ENCODE results near the gene POLR1D.

Gene POLR1D

DNA sequence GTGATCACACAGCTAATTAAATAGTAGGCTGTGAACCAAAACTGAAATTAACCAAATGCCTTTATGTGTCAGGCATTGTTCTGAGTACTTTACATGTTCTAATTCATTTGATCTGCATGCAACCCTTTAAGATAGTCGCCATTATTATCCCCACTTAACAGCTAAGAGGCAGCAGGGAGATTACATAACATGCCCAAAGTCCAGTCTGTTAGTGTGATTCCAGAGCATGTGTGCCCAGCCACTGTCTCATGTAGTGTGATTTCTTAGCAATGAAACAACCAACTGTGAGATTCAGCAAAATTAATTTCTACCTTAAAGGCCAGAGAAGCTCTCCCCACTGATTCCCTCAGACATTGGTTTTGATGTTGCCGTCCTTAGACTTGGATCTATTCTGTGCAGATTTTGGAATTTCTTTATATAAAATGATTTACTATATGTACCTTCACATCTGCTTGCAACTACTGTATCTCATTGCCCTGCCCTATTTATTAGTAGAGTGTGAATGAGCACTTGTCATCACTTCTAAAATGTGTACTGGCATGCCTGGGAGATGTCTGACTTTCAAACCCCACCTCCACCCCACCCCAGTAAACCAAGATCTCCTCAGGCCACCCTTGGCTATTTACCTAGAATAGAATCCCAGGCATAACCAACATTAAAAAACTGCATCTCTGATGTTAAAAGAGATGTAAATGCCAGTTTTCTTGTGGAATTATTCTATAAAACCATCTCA lies 41.2 kb downstream of the POLR1D start:
- no peak for DNase-seq (ENCODE audit: low read depth)
- TF ChIP-seq, protein P1, sequence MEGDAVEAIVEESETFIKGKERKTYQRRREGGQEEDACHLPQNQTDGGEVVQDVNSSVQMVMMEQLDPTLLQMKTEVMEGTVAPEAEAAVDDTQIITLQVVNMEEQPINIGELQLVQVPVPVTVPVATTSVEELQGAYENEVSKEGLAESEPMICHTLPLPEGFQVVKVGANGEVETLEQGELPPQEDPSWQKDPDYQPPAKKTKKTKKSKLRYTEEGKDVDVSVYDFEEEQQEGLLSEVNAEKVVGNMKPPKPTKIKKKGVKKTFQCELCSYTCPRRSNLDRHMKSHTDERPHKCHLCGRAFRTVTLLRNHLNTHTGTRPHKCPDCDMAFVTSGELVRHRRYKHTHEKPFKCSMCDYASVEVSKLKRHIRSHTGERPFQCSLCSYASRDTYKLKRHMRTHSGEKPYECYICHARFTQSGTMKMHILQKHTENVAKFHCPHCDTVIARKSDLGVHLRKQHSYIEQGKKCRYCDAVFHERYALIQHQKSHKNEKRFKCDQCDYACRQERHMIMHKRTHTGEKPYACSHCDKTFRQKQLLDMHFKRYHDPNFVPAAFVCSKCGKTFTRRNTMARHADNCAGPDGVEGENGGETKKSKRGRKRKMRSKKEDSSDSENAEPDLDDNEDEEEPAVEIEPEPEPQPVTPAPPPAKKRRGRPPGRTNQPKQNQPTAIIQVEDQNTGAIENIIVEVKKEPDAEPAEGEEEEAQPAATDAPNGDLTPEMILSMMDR (IDR thresholded peaks at IDR 0.05; ENCODE audit: control insufficient read depth, insufficient read depth, low read depth, low read length, missing control alignments) = no peak
- no peak overlapping the region for H3K4me3 ChIP-seq (ENCODE audit: control insufficient read depth, low read depth, low read length)

DNA sequence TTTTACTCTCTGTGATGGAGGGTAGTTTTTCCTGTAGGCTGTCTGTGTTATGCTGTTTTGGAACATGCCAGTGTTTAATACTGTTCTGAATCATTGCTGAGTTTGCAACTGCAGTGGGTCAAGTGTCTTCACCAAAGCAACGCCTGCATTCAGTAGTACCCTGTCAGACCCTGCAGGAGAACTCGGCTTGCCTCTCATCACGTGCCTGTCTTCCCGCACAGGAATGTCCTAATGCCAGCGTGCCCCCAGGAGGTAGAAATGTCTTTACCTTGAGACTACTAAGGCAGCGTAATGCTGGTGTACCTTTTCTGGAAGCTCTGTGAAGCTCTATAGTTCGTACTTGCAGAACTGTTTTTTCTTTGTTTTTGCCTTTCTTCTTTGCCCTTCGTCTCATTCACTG lies 42.3 kb downstream of the POLR1D start:
- TF ChIP-seq, protein P1 (IDR thresholded peaks at IDR 0.05; ENCODE audit: control insufficient read depth, insufficient read depth, low read depth, low read length, missing control alignments) = no peak
- DNase-seq (ENCODE audit: low read depth) = no peak
- no peak overlapping the region for H3K4me3 ChIP-seq (ENCODE audit: control insufficient read depth, low read depth, low read length)

DNA sequence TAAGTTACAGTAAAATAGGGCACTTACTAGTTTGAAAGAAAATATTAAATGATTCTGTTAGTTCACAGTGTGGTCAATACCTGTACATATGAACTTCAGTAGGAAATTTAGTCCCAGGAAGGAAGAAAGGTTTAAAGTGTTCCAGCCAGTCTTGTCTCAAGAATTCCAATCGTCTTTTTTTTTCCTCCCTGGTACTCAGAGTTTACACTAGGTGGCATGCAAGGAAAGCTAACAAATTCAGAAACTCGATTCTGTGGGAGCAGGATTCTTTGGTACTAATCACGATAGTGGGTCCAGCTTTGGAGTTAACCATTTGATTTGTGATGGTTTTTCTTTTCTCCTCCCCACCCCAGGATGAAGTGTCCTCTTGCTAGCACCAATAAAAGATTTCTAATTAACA lies 43.6 kb downstream of the POLR1D start:
- TF ChIP-seq, protein P1 (IDR thresholded peaks at IDR 0.05; ENCODE audit: control insufficient read depth, insufficient read depth, low read depth, low read length, missing control alignments) = no peak
- H3K4me3 ChIP-seq (ENCODE audit: control insufficient read depth, low read depth, low read length) = no peak overlapping the region
- no peak for DNase-seq (ENCODE audit: low read depth)

DNA sequence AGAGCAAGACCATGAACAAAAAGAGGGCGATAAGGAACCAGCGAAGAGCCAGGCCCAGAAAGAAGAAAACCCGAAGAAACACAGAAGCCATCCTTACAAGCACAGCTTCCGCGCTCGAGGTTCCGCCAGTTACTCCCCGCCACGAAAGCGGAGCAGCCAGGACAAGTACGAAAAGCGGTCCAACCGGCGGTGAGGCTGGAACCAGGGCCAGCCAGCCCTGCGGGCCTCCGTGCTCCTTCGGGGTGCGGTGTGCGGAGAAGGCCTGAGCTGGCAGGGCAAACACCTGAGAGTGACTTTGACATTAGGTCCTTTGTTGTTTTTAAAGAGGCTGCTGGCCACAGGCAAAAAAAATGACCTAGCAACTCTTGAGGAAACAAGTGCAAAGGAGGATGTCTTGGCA lies 44.1 kb downstream of the POLR1D start:
- H3K4me3 ChIP-seq (ENCODE audit: control insufficient read depth, low read depth, low read length) = no peak overlapping the region
- TF ChIP-seq, protein P1 (IDR thresholded peaks at IDR 0.05; ENCODE audit: control insufficient read depth, insufficient read depth, low read depth, low read length, missing control alignments) = no peak
- DNase-seq (ENCODE audit: low read depth) = no peak

DNA sequence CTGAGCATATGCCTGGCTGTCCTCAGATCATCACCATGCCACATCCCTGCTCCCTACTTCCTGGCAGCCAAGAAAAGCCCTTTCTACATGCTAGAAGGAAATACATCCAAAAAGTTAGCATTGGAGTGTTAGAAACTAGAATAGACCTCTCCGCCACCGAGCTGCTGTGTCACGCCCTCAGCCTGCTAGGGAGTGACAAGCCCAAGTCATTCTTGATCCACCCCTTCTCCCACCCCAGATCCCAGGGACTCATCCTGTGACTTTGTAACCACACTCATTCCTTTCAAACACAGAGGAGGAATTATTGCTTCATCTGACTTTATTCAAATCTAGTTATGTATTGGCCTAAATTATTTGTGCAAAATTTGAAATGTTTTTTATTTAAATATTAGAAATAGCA lies 45.3 kb downstream of the POLR1D start:
- no peak overlapping the region for H3K4me3 ChIP-seq (ENCODE audit: control insufficient read depth, low read depth, low read length)
- TF ChIP-seq, protein P1 (IDR thresholded peaks at IDR 0.05; ENCODE audit: control insufficient read depth, insufficient read depth, low read depth, low read length, missing control alignments) = no peak
- no peak for DNase-seq (ENCODE audit: low read depth)

DNA sequence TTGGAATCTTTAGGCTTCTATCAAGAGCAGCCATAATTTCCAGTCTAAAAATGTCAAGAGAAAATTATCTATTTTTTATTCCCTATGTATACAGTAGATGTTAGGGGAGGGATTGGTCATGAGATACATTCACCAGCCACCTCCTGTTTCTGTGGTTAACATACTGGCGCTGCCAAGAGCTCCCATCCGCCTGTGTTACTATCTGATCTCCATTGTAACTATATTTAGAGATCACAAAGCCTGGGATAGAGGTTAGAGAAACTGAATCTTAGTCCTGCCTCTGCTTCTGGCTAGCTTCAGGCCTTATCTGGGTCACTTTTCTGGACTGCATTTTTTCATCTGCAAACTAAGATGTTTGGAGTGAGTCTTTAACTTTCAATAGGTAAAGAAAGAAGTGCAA lies 46.3 kb downstream of the POLR1D start:
- no peak overlapping the region for H3K4me3 ChIP-seq (ENCODE audit: control insufficient read depth, low read depth, low read length)
- DNase-seq (ENCODE audit: low read depth) = no peak
- TF ChIP-seq, protein P1 (IDR thresholded peaks at IDR 0.05; ENCODE audit: control insufficient read depth, insufficient read depth, low read depth, low read length, missing control alignments) = no peak
